Stomach (tissue), 4 donors: ENCODE data around the gene PRDM2.

Source experiments
- CTCF ChIP-seq, 7 experiments: fragments of 450-650 bp in 4 of 7; fragments of 200-600 bp in 3 of 7; sonication (generic) in 3 of 7; IDR thresholded peaks; one replicate each; pipeline ENCODE4 v1.5.1; 2016 to 2019; ENCODE audit warnings: antibody characterized with exemption in 7 of 7, control low read depth in 2 of 7, mild to moderate bottlenecking in 1 of 7
- POLR2A ChIP-seq, 4 donors: fragments of 450-650 bp; IDR thresholded peaks; one replicate each; pipeline ENCODE4 v1.6.1; 2016; ENCODE audit warnings: antibody characterized with exemption in 4 of 4, control low read depth in 2 of 4, mild to moderate bottlenecking in 1 of 4, moderate library complexity in 1 of 4
- POLR2AphosphoS5 ChIP-seq, 3 donors: sonication (generic); formaldehyde crosslinking; IDR thresholded peaks; one replicate each; pipeline ENCODE4 v1.6.1; 2016; ENCODE audit warnings: antibody characterized with exemption in 3 of 3

DNA sequence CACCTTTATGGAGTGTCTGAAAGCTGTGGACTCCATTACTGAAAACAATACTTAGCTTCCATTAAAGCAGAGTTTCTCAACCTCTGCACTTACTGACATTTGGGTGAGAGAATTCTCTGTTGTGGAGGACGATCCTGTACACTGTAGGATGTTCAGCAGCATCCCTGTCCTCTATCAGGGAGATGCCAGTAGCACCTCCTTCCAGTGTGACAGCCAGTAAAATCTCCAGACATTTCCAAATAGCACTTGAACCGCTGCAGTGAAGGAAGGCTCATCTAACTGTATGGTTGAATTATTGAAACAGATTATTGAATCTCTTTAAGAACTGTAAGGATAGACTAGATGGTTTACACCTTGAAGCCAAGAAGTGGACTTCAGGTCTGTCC is 3.1 kb downstream of the PRDM2 start:
- TF ChIP-seq CTCF (IDR thresholded peaks at IDR 0.05) (no peak), POLR2AphosphoS5 (IDR thresholded peaks at IDR 0.05) (no peak), POLR2A (IDR thresholded peaks at IDR 0.05) (no peak)
